ENCODE data around the gene RNF207.
"Not testable (repeated sequence)": the region's sequence is repeated elsewhere in the genome, so short reads cannot be mapped to it uniquely, and the experiment has no call there.

RNF207 gene

DNA sequence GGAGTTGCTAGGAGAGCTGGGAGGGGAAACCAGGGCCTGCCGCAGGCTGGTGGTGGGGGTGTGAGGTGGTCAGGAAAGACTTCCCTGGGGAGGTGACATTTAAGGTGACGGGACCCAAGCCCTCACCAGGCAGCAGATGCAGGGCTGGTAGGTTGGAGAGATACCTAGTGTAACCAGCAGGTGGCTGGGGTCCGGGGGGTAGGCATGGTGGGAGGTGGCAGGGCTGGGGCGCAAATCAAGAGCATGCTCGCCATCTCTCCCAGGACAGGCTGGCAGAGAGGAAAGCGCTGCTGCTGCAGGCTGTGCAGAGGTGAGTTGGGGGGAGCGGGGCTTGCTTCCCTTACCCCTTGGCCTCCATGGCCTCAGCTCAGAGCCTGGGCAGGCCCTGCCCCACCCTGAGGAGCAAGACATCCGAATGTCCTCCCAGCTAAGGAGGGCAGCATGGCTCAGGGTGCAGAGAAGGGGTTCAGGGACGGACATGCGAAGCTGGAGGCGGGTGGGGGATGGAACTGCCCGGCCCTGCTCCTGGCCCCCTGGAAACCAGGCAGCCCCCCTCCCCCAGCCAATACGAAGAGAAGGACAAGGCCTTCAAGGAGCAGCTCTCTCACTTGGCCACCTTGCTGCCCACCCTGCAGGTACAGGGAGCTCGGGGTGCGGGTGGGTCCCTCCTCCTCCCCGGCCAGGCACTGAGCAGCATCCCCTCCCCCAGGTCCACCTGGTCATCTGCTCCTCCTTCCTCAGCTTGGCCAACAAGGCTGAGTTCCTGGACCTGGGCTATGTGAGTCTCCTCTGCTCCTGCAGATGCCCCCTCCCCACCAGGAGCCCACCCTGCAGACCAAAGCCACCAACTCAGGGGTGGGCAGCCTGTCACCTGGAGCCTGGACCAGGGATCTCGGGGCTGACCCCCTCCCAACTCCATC lies 4.0 kb downstream of the RNF207 start:
- H3K4me3 ChIP-seq (replicated peaks; ENCODE audit: low read depth, low read length) = peak overlapping the region; percentile 63
- DNase-seq (ENCODE audit: extremely low read depth, low read depth) = no peak
- TF ChIP-seq, protein P1, sequence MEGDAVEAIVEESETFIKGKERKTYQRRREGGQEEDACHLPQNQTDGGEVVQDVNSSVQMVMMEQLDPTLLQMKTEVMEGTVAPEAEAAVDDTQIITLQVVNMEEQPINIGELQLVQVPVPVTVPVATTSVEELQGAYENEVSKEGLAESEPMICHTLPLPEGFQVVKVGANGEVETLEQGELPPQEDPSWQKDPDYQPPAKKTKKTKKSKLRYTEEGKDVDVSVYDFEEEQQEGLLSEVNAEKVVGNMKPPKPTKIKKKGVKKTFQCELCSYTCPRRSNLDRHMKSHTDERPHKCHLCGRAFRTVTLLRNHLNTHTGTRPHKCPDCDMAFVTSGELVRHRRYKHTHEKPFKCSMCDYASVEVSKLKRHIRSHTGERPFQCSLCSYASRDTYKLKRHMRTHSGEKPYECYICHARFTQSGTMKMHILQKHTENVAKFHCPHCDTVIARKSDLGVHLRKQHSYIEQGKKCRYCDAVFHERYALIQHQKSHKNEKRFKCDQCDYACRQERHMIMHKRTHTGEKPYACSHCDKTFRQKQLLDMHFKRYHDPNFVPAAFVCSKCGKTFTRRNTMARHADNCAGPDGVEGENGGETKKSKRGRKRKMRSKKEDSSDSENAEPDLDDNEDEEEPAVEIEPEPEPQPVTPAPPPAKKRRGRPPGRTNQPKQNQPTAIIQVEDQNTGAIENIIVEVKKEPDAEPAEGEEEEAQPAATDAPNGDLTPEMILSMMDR (IDR thresholded peaks at IDR 0.05; ENCODE audit: low read depth, low read length, missing control alignments) = peak; percentile 14

DNA sequence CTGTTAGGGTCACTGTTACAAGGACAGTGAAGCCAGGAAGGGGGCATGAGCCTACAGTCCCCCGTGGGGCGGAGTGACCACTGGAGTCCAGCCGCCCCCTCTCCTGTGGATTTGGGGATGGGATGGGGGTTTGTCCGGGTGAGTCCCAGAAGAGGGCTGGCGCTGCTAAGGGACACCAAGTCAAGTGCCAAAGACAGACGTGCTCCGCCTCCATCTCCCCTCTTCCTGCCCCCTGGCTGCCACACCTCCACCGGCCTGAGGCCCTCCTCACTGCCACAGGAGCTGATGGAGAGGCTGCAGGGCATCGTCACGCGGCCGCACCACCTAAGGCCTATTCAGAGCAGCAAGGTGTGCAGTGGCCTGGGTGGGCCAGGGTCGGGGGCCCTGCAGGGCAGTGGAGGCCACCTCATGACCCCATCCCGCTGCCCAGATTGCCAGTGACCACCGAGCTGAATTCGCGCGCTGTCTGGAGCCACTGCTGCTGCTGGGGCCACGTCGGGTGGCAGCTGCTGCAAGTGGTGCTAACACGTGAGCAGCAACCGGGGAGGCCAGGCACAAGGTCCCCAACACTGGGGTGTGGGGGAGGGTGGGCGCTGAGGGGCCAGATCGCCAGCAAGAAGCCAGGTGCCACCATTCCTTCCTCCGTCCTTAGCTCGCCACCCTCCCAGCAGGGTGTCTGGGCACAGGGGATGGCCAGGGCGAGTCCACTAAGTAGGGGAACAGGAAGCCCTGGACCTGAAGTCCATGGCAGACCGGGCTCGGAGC lies 4.9 kb downstream of the RNF207 start:
- TF ChIP-seq, protein P1 (IDR thresholded peaks at IDR 0.05; ENCODE audit: low read depth, low read length, missing control alignments) = no peak
- H3K4me3 ChIP-seq (replicated peaks; ENCODE audit: low read depth, low read length) = no peak overlapping the region
- DNase-seq (ENCODE audit: extremely low read depth, low read depth) = no peak

DNA sequence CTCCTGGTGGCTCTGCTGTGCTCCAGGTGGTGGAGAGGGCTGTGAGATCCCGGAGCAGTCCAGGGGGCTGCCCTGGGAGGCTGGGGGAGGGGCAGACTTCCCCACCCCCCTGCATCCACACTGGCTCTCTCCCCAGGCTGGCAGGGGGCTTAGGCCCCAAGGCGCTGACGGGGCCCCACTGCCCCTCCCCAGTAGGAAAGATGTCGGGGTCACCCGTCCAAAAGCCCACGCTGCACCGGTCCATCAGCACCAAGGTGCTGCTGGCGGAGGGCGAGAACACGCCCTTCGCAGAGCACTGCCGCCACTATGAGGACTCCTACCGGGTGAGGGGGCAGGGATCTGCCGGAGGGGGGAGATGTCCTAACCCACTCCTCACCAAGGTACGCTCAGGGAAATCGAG lies 5.8 kb downstream of the RNF207 start:
- TF ChIP-seq, protein P1 (IDR thresholded peaks at IDR 0.05; ENCODE audit: low read depth, low read length, missing control alignments) = no peak
- no peak for DNase-seq (ENCODE audit: extremely low read depth, low read depth)
- H3K4me3 ChIP-seq (replicated peaks; ENCODE audit: low read depth, low read length) = no peak overlapping the region

DNA sequence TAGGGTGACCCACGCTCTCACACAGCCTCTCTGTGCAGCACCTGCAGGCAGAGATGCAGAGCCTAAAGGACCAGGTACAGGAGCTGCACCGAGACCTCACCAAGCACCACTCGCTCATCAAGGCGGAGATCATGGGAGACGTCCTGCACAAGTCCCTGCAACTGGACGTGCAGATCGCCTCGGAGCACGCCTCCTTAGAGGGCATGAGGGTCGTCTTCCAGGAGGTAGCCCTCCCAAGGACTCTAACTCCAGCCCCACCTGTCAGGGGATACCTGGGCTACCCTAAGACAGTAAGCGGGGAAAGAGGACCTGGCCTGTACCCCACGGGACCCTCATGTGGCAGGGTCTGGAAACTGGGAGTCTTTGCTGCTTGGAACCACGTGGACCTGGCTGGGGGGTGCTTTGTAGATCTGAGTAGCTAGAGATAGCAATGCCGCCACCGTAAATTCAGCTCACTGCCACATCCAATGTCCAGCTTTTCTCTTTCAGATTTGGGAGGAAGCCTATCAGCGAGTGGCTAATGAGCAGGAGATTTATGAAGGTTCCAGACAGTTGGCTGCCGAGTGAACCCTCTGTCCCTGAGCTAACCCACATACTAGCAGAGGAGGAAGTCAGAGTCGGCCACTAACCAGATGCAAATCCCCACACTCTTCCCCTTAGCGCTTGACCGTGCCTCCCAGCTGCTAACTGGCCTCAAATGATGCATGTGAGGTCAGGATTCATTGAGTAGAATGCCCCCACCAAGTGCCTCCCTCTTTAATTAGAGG lies 6.5 kb downstream of the RNF207 start:
- DNase-seq (ENCODE audit: extremely low read depth, low read depth) = no peak
- no peak overlapping the region for H3K4me3 ChIP-seq (replicated peaks; ENCODE audit: low read depth, low read length)

DNA sequence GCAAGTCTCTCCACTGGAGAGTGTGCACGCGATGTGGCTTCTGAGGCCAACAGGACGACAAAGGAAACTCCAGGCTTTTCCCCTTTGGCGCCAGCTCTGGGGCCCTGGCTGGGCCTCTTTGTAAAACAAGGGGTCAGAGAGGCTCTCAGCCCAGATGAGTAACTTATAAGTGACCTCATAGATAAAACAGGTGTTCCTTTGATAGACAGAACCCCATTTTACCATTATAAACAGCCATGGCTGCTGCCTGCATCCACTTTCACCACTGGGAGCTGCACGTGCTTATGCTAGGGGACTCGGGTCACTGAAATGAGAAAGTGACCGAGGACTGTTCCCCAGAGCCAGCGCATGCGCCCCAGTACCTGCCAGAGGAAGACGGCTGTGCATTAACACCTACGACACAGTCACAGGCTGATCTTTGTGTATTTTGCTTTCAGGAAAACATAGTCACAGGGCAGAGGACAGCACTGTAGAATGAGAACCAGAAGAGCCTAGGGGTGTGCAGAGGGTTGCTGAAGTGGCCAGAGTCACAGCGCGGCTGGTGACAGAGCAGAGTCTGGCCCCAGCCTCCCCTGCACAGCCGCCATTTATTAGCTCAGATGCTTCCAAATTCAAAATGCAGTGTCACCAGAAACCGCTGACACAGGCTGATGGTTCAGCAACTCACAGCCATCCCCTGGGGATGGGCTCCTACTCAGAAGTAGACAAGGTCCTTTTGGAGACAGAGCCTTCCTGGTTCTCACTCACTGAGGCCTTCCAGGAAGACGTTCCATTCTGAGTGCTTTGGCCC lies 12.7 kb downstream of the RNF207 start:
- H3K4me3 ChIP-seq (replicated peaks; ENCODE audit: low read depth, low read length) = no peak overlapping the region
- DNase-seq (ENCODE audit: extremely low read depth, low read depth) = no peak
- TF ChIP-seq, protein P1 (IDR thresholded peaks at IDR 0.05; ENCODE audit: low read depth, low read length, missing control alignments) = no peak

More for the DNA sequence above, 6.5 kb downstream of the RNF207 start:
- TF ChIP-seq, protein P1 (IDR thresholded peaks at IDR 0.05; ENCODE audit: low read depth, low read length, missing control alignments) = no peak

DNA sequence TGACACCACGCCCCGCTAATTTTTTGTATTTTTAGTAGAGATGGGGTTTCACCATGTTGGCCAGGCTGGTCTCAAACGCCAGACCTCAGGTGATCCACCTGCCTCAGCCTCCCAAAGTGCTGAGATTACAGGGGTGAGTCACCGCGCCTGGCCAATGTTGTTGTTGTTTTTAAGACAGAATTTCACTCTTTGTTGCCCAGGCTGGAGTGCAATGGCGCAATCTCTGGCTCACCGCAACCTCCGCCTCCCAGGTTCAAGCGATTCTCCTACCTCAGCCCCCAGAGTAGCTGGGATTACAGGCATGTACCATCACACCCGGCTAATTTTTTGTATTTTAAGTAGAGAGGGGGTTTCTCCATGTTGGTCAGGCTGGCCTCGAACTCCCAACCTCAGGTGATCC lies 13.7 kb downstream of the RNF207 start:
- DNase-seq (ENCODE audit: extremely low read depth, low read depth); H3K4me3 ChIP-seq (replicated peaks; ENCODE audit: low read depth, low read length): not testable (repeated sequence)

Data from HFF-Myc (cell line).